GM19463 (cell line): ENCODE measurements around the gene FRMPD2.
"Not testable (repeated sequence)": the region's sequence is repeated elsewhere in the genome, so short reads cannot be mapped to it uniquely, and the experiment has no call there.

Experiments used
- ATAC-seq: cut with Tn5 transposase; IDR thresholded peaks from one replicate; pipeline ENCODE4 v1.9.1; 2021; ENCODE audit warnings: mild to moderate bottlenecking, moderate library complexity; ENCODE audit not compliant: unreplicated experiment

Gene FRMPD2

GRCh38 chr10:48143721-48144642, 130.5 kb downstream of the FRMPD2 start:
- ATAC-seq = not testable (repeated sequence)

- ATAC-seq = not testable (repeated sequence)
Observed at GRCh38 chr10:48140949-48141348, 133.5 kb downstream of the FRMPD2 start.

- ATAC-seq = not testable (repeated sequence)
Observed at GRCh38 chr10:48139953-48140850, 134.3 kb downstream of the FRMPD2 start.

GRCh38 chr10:48128954-48129353, 145.5 kb downstream of the FRMPD2 start:
- not testable (repeated sequence) for ATAC-seq

GRCh38 chr10:48126251-48126650, 148.2 kb downstream of the FRMPD2 start:
- ATAC-seq = not testable (repeated sequence)

- not testable (repeated sequence) for ATAC-seq
Observed at GRCh38 chr10:48125631-48126030, 148.9 kb downstream of the FRMPD2 start.

GRCh38 chr10:48122618-48123017, 151.9 kb downstream of the FRMPD2 start:
- ATAC-seq = not testable (repeated sequence)

GRCh38 chr10:48110277-48110676, 164.2 kb downstream of the FRMPD2 start:
- ATAC-seq = not testable (repeated sequence)
